Colon (tissue), 2 donors: ENCODE measurements around the gene ATOH8.

Experiments
- FAIRE-seq: peaks from 2 replicates; lab custom pipeline; 2012; peaks lifted over from hg19 to GRCh38; lab: Jason Lieb, UNC
- donor health status: control.
- donor health status: control.

ATOH8 gene

DNA sequence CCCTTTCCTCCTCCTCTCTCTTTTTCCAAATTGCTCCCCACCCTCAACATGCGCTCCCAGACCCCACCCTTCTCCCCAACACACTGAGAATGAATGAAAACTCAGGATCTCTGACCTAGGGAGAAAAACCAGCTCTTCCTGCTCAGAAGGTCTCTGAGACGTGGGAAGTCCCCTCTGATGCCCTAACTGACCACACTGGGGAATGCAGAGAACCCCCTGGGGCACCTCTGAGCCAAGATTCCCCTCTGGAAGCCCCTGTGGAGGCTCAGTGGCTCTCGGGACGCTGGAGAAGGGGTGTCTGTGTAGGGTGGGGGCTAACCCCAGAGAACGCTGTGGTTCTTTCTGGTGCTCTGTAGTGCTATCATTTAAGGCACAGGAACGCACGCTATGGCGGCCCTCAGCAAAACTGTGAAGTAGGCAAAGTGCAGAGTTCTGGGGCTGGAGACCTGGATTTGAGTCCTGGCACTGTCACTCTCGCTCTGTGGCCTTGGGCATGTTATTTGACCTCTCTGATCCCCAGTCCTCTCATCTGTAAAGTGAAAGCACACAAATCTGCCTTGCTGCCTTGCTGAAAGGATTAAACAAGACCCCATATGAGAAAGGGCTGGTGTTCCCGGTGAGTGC lies 17.1 kb downstream of the ATOH8 start:
- no peak for FAIRE-seq

- FAIRE-seq: no peak
These were observed 17.7 kb downstream of the ATOH8 start for GRCh38 chr2:85771486-85771885.

GRCh38 chr2:85772019-85772745 lies 18.4 kb downstream of the ATOH8 start:
- FAIRE-seq: no peak

DNA sequence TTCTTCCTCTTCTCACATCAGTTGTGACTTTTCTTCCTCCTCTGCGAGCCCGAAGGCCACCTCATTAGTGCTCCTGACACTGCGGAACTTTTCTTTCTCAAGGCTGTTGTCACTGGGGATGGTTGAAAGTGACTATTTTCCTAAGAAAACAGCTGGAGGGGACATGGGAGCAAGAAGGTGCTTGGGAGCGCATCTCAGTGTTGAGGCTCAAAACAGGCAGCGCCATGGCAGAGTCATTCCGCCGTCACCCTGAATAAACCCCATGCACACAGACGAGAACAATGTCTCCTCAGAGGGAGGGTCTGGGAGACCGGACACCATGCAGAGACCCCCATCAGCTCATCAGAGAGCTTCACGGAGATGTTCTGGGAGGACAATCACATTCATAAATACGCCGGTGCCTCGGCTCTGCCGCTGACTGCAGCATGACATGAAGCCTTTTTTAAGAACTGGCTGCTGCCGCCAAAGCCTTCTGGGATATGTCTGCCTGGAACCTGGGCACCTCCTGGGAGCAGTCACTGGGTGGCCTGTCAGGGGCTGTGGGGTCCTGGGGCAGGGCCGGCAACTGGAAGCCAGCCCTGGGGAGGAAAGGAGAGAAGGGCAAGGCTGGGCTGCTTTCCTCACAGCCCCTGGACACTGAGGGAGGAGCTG lies 19.2 kb downstream of the ATOH8 start:
- FAIRE-seq: no peak

- no peak for FAIRE-seq
These were observed 19.9 kb downstream of the ATOH8 start for GRCh38 chr2:85773692-85774091.

GRCh38 chr2:85774126-85774978 lies 20.6 kb downstream of the ATOH8 start:
- no peak for FAIRE-seq

DNA sequence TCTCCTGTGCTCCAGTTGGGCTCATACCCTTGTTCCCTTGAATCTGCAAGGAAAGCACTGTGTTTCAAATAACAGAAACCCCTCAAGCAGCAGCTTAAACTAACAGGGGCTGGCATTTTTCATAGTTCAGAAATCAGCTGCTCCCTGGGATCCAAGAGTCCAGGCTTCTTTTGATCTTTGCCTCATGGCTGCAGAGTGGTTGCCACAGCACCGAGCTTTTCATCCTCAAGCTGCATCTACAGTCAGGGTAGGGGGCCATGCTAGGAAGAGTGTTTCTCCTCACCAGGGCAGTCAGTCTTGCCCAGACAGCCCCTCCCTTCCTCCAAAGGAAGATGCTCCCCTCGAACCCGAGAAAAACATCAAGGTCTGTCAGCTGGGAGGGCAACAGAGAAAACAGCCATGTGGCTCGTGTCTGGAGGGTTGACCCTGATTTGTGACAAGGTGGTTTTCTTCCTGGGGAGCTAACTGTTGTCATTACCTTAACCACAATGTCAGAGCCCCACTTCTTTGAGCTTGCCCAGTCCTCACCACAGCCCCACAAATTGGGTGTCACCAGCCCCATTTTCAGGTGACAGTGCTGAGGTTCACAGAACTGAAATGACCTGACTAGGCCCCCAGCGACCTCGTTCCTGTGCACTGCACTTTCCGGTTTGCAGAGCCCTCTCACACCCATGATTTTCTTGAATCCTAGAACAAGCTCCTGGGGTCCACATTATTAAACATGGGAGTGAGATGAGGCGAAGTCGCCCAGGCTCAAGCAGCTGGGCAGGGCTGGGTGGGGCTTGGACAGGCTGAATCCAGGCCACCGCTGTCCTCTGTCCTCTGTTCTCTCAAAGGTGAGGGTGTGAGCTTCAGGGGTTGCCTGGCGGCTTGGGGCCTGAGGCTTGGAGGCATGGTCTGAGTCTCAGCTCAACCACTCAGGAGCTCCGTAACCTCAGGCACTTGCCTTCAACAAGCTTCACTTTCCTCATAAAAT lies 21.9 kb downstream of the ATOH8 start:
- FAIRE-seq: no peak

GRCh38 chr2:85776672-85777071 lies 22.9 kb downstream of the ATOH8 start:
- no peak for FAIRE-seq

DNA sequence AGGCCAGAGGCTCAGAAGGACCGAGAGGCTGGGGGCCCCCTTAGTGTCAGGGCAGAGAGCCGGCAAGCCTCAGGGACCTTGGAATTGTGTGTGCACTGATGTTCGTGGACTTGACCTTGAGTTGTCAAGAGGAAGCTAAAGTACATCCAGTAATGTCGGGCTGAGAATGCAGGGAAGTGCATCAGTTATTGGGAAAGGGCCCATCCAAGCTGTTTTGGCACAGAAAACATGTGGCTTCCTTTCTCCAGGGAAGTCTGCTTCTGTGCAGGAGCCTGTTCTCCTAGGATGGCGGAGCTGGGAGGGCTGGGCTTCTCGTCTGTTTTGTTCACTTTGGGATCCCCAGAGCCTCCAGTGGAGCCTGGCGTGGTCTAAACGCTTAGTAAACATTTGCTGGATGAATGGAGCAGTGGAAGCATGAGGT lies 23.7 kb downstream of the ATOH8 start:
- no peak for FAIRE-seq

GRCh38 chr2:85778646-85779379 lies 25.0 kb downstream of the ATOH8 start:
- FAIRE-seq: no peak

DNA sequence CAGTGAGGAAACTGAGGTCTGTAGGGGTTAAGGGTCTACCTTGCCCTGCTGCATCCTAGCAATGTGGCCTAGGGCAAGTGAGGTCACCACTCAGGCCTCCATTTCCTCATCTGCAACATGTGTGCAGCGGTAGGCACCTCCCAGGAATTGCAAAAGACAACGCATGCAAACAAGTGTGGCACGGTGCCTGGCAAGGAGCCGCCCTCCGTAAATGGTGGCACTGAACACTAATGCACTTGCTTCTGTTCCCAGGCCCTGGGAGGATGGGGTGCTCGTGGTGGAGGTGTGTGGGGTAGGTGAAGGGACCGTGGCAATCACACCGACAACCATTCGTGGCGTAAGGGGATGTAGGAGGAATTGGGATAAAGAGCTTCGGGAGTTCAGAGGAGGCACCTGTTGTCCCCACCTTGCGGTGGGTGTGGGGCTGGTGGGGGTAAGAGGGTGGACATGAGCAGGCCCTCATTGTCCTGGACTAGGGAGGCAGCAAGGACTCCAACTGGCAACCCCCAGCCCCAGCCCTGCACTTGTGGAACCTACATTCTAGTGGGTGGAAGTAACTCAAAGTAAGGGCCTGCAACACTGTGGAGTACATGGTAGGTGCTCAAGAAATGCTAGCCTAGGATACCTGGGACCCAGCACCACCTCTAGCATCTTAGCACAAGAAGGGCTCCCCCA lies 26.0 kb downstream of the ATOH8 start:
- FAIRE-seq: no peak

DNA sequence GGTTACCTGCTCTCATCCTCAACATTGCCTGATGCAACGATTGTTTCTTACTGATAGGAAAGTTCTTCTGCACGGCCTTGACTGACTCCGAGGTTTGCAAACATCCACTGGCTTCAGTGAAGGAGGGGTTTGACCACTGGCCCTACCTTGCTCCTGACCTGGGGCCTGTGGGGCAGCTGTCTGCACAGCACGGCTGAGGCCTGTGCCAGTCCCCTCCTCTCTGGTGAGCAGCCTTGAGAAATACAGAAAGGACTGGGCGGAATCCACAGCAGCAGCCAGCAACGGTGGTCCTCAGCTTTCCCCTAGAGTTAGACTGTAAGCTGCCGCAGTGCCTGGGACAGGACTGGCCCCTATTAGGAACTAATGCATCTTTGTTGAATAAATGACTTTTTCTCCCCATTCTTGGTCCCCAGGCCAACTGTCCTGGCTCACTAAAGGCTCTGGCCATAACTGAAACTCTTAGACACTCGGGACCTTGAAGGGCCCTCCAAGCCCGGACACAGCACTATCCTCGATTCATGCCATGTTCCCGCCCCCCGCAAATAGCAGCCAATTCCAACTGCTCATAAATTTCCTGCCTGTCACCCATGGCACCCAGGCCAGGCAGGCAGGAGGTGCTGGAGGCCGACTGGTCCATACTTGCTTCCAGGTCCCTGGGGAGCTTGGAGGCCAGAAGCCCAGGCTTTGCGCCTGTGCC lies 26.7 kb downstream of the ATOH8 start:
- FAIRE-seq: no peak

- no peak for FAIRE-seq
These were observed 27.2 kb downstream of the ATOH8 start for GRCh38 chr2:85781013-85781332.

GRCh38 chr2:85783796-85784195 lies 30.0 kb downstream of the ATOH8 start:
- FAIRE-seq: no peak

DNA sequence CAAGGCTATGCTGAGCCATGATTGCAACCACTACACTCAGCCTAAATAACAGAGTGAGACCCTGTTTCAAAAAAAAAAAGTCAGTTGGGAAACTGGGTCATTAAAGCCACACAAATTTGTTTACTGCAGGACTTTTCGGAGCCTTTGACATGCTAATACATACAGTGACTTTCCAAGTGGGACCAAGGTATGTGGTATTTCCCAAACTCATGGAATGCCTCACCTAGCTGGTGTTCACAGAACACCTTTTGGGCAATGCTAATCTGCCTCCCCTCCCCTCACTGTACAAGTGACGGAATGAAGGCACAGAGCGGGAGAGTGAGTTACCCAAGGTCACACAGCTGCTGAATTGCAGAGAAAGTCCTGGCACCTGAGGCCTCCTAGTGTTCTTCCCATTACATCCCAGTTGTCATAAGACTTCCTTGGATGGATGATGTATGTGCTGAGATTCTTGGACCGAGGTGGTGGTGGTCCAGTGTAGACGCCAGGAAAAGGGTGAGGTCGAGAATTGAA lies 30.7 kb downstream of the ATOH8 start:
- FAIRE-seq: no peak

DNA sequence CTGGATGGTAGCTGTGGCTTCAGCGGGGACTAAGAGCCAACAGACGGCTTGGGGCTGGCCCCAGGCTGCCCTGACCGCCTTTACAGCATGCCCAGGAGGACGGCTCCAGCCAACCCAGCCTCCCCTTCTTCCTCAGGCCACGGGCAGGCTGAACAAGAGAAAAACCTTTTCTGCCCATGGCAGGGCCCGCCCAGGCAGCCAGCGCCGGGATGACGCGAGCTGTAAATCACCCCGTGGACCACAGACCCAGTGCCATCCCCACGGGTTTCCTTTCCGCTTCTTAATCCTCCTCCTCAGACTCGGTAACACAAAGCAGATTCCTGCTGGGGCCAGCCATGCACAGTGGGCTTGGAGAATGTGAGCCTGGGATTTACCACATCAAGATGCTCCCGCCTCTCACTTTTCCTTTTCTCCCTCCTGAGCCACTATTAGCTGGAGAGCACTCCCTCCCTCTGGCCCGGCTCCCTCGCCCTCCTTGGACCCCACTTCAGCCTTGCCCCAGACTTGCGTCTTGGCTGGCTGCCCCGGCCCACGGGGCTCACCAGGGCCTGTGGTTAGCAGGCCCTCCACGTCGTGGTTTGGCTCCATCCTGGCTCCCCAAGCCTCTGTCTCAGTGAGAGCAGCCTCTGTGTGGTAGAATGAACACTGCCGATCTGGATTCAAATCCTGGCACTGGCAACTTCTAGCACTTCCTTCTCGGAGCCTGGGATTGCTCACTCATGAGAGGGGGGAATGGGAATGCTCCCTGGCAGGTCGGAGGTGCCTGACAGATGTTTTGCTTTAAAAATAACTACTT lies 31.4 kb downstream of the ATOH8 start:
- no peak for FAIRE-seq

DNA sequence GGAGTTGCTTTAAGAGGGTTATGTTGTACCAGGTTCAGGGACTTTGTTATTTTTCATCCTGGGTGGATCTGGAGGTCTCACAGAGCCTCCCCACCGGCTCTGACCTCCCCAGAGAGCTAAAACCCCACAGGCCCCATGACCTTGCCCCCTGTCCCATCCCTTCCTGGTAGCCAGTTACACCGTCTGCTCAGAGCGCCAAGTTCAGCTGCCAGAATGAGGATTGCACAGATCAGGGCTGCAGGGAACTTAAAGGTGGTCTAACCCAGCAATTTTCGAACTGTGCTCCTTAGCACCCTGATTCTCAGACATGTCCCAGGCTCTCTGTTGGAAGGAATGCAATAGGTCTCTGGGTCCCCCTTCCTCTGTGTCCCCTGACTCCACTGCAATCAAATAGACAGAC lies 32.1 kb downstream of the ATOH8 start:
- FAIRE-seq: no peak

- no peak for FAIRE-seq
These were observed 32.7 kb downstream of the ATOH8 start for GRCh38 chr2:85786444-85786843.

DNA sequence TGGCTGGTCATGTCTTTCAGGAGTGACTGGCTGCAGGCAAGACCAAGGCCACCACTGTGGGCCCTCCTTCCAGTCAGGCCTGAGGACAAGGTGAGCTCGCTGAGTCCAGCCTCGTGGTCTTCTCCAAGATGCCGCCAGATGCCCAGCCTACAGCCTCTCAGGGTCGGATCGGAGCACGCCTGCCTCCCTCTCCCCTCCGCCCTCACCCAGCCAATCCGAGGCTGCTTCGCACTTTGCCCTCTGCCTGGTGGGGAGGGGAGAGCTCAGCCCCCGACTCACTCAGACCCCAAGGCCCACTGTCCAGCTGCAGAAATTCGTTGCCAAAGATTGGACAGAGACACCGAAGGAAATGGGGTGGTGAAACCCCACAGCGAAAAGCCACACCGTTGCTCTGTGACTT lies 33.1 kb downstream of the ATOH8 start:
- no peak for FAIRE-seq
